Mucosa of descending colon (tissue), 3 donors: ENCODE results near the gene PPP1R16B. TPM values are rescaled to one million over a fixed set of nuclear protein-coding genes. Genes with fewer than 3 reads are reported as not detected.

Experiments
- ATAC-seq: fragments of 200-7000 bp; cut with Tn5 transposase; one replicate; pipeline ENCODE4 v1.9.1; 2020; ENCODE audit warnings: mild to moderate bottlenecking, moderate library complexity
- DNase-seq, 3 donors: peaks; one replicate each; pipeline ENCODE4 v3.0.0-alpha.2; 2020
- H3K36me3 ChIP-seq: fragments of 200-600 bp; one replicate; pipeline ENCODE4 v1.8.0; 2021; ENCODE audit warnings: low read depth, mild to moderate bottlenecking
- H3K4me1 ChIP-seq: fragments of 200-600 bp; one replicate; pipeline ENCODE4 v1.8.0; 2021; ENCODE audit warnings: low read depth, mild to moderate bottlenecking
- H3K4me3 ChIP-seq: fragments of 200-600 bp; one replicate; pipeline ENCODE4 v1.8.0; 2021; ENCODE audit warnings: mild to moderate bottlenecking
- H3K9me3 ChIP-seq: fragments of 200-600 bp; one replicate; pipeline ENCODE4 v1.8.0; 2021; ENCODE audit warnings: mild to moderate bottlenecking
- CTCF ChIP-seq: fragments of 200-600 bp; IDR thresholded peaks from one replicate; pipeline ENCODE4 v1.8.0; 2022; ENCODE audit warnings: antibody characterized with exemption, mild to moderate bottlenecking
- intact Hi-C, 2 donors: fragments of 100-400 bp; cut with DNase I in 1 of 2; cut with micrococcal nuclease in 1 of 2; formaldehyde crosslinking; loops; one replicate each; pipeline versions ENCODE4 v1.11.0 to v1.11.1; 2022; cut with DNase I, micrococcal nuclease
- total RNA-seq, 3 donors: library from RNA; stranded (reverse); fragmentation: NEBNext Ultra II Directional in 2 of 3; extraction: Animal tissue kit (Norgen Biotek cat#: 25700) in 2 of 3; gene quantifications; one replicate each; pipeline versions ENCODE4 v1.2.1 to v1.2.4, GENCODE V29; 2021 to 2023
- donor health status: DM: no; HTN: no; CAD: no; lungs with moderate emphysema.
- donor health status: DM: no; HTN: no; CAD: no.
- donor health status: DM: no; HTN: yes; CAD: no.

Gene PPP1R16B
- total RNA-seq, 3 donors from 2014 or later: 4.4 to 5.6 (median 4.4) TPM

DNA sequence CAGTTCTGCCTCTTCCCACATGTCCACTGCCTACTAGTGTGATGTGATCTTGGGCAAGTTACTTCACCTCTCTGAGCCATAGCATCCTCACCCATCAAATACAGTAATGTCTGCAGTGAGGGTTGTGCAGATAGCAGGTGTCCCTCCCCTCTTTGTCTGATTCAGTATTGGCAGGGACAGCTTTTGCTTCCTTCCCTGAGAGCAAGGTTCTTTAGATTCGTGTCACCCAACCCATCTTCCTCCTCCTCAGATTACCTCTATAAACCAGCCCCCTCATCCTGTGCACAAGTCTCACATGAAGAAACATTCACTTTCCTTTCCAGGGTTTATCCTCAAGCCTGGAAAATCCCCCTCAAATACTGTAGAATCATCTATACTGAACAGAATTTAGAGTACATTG is 41.9 kb upstream of the PPP1R16B start:
- Histone ChIP-seq H3K36me3 (no peaks in the 10 kb centered on the region), H3K9me3 (no peaks in the 10 kb centered on the region), H3K4me1 (no peaks in the 10 kb centered on the region), H3K4me3 (no peak overlapping the region)
- no peak for TF ChIP-seq CTCF
- intact Hi-C loops: no loop called here
- no peak for ATAC-seq
- DNase-seq: no peak

GRCh38 chr20:38764567-38765318 is 40.8 kb upstream of the PPP1R16B start:
- intact Hi-C loops: no loop called here
- H3K4me1 ChIP-seq: no peaks in the 10 kb centered on the region
- ATAC-seq (peak; percentile 67), DNase-seq (no peak)
- no peak overlapping the region for H3K4me3 ChIP-seq
- no peak for TF ChIP-seq CTCF
- no peaks in the 10 kb centered on the region for H3K36me3 ChIP-seq
- H3K9me3 ChIP-seq: no peaks in the 10 kb centered on the region

DNA sequence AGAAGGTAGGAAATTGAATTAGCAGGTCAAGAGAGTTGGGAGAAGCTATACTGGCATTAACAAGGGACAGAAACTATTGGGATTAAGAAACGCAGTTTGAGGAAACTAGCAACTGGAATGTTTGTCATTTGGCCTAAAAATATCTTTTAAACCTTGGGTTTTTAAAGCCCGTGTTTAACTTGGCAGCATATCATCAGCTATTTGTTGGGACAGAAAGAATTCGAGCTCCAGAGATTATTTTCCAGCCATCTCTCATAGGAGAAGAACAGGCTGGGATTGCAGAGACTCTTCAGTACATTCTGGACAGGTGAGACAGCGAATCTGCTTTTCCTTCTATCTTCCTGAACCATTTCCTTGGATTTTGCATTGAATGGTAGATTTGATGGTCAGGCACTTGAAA is 39.4 kb upstream of the PPP1R16B start:
- no peaks in the 10 kb centered on the region for H3K4me1 ChIP-seq
- DNase-seq: no peak
- no peak for TF ChIP-seq CTCF
- H3K4me3 ChIP-seq: no peak overlapping the region
- no peaks in the 10 kb centered on the region for H3K9me3 ChIP-seq
- no peak for ATAC-seq
- peaks cover 5% of the 10 kb centered on the region for H3K36me3 ChIP-seq
- intact Hi-C loops: no loop called here

DNA sequence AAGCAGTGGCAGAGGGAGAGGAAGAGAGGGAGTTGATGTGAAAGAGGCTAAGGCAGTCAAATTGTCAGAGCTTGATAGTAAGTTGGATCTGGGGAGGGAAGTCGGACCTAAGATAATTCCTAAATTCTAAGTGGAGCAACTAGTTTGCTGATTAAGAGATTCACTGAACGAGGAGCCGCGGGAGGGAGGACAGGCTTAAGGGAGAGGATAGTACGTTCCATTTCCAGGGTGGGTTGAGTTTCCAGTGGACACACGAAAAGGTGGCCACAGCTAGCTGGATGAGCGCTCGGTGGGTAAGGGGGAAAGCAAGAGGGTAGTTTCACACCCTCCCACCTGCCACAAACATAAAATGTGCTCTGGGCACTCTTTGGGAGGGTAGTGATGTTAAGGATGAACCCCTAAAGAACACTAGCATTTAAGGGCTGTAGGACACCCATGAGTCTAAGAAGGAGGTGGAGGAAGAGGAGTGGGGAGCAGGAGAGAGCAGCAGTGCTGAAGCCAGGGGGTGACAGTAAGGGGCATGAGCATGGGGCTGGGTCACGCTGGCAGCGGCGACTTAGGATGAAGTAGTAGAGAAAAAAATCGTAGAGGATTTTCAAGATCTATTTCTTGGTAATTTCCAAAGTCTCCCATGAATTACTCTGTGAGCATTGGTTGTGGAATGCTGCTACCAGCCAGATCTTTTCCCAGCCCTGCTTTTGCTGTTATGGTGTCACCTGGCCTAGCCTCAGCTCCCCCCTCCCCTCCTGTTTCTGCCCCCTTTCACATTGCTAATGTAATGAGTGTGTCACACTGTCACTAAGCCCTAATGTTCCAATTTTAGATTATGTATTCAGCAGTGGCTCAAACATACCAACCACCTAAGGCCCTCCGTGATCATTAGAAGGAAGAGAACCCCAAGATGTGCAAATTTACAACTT is 35.9 kb upstream of the PPP1R16B start:
- no peak for ATAC-seq

GRCh38 chr20:38770546-38770945 is 35.0 kb upstream of the PPP1R16B start:
- no peaks in the 10 kb centered on the region for H3K4me1 ChIP-seq
- no peak overlapping the region for H3K4me3 ChIP-seq
- intact Hi-C loops: no loop called here
- peaks cover 11% of the 10 kb centered on the region for H3K36me3 ChIP-seq
- TF ChIP-seq CTCF: no peak
- no peak for ATAC-seq
- DNase-seq: no peak
- no peaks in the 10 kb centered on the region for H3K9me3 ChIP-seq

More for the DNA sequence above, 35.9 kb upstream of the PPP1R16B start:
- intact Hi-C loops: no loop called here
- Histone ChIP-seq H3K4me3 (no peak overlapping the region), H3K4me1 (no peaks in the 10 kb centered on the region), H3K9me3 (no peaks in the 10 kb centered on the region), H3K36me3 (peaks cover 11% of the 10 kb centered on the region)
- DNase-seq: no peak
- TF ChIP-seq CTCF: no peak
